Measurements from ENCODE around the gene PLAGL2.

Gene PLAGL2

GRCh38 chr20:32229251-32229747 lies 21.8 kb upstream of the PLAGL2 start:
- no peak for DNase-seq

DNA sequence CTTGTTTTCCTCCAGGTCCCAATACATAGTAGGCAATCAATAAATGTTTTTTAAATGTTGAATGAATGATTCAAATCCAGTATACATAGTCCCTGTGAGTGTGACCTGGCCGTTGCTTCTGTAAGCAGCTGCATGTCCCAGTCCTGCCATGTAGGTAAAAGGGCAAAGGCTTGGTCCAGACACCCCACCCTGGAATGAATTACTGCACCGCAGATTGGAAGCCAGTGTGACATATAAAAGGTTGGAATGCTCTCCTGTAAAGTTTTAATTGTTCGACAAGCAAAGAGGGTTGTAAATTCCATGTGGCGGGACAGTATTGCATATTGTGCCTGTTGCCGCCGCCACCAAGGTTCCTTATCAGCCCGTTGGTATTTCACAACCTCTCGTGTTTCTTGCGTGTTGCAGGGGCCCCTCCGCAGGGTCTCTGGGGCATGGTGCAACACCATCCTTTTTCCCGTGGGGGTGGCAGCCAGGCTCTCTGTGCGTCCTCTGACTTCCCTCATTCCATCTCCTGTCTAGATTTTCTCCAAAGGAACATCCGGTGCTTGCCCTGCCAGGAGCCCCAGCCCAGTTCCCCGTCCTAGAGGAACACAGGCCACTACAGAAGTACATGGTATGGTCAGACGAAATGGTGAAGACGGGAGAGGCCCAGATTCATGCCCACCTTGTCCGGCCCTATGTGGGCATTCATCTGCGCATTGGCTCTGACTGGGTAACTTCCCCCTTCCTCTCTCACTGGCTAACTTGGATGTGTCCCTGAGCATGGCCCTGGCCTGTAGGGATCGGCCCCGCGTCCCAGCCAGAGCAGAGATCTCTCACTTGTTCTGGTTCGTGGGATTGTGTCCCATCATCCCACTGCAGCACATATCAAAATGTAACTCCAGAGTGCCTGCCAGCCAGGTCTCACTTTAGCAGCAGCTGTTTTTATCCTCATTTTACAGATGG lies 20.5 kb upstream of the PLAGL2 start:
- DNase-seq = no peak

- no peak for DNase-seq
Measured at GRCh38 chr20:32227306-32227705, 19.8 kb upstream of the PLAGL2 start.

GRCh38 chr20:32226391-32226790 lies 18.8 kb upstream of the PLAGL2 start:
- DNase-seq = no peak

- DNase-seq = no peak
Measured at GRCh38 chr20:32224463-32224862, 16.9 kb upstream of the PLAGL2 start.

DNA sequence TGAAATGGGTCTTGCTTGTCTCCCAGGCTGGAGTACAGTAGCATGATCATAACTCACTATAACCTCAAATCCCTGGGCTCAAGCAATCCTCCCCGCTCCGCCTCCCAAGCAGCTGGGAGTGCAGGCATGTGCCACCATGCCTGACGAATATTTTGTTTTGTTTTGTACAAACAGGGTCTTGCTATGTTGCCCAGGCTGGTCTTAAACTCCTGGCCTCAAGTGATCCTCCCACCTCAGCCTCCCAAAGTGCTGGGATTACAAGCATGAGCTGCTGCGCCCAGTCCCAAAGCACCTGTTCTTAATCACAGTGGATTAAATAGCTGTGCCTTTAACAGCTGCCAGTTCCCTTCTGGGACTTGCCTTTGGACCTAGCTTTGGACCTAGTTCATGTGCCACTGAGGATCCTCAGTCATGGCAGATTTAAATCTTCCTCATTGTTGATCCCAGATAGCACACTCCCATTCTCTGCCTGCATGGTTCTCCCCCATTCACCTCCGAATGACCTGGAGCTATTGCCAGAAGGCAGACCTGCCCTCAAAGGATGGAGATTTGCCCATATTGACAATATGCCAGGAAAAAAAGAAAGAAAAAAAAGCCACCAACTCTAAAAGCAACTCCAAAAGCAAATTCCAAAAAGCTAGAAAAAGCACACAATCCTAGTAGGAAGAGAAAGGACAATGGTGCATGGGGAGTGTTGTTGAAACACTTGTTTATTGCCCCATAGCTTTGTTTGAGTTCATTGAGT lies 10.8 kb upstream of the PLAGL2 start:
- DNase-seq = no peak

GRCh38 chr20:32216179-32217142 lies 8.9 kb upstream of the PLAGL2 start:
- DNase-seq = no peak

- no peak for DNase-seq
Measured at GRCh38 chr20:32215729-32216128, 8.2 kb upstream of the PLAGL2 start.

GRCh38 chr20:32215147-32215546 lies 7.6 kb upstream of the PLAGL2 start:
- DNase-seq = no peak

DNA sequence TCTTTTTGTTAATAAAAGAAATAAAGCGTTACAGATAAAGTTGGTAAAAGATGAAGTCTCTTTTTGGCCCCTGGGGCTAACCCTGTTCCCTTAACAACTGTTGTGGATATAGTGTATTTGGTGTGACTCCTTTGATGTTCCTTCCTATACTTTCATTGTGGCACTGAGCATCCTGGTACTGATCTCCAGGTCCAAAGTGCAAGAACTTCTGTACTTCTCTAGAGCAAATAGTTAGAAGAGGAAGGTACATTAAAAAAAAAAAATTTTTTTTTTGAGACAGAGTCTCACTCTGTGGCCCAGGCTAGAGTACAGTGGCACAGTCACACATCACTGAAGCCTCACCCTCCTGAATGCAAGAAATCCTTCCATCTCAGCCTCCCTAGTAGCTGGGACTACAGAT lies 6.3 kb upstream of the PLAGL2 start:
- DNase-seq = no peak

GRCh38 chr20:32209850-32210605 lies 2.5 kb upstream of the PLAGL2 start:
- no peak for DNase-seq

- DNase-seq = no peak
Measured at GRCh38 chr20:32208499-32209154, 1.1 kb upstream of the PLAGL2 start.

GRCh38 chr20:32206760-32207625 lies 550 bp downstream of the PLAGL2 start:
- DNase-seq = no peak

GRCh38 chr20:32205843-32206759 lies 1.4 kb downstream of the PLAGL2 start:
- no peak for DNase-seq

GRCh38 chr20:32205110-32205842 lies 2.3 kb downstream of the PLAGL2 start:
- no peak for DNase-seq

DNA sequence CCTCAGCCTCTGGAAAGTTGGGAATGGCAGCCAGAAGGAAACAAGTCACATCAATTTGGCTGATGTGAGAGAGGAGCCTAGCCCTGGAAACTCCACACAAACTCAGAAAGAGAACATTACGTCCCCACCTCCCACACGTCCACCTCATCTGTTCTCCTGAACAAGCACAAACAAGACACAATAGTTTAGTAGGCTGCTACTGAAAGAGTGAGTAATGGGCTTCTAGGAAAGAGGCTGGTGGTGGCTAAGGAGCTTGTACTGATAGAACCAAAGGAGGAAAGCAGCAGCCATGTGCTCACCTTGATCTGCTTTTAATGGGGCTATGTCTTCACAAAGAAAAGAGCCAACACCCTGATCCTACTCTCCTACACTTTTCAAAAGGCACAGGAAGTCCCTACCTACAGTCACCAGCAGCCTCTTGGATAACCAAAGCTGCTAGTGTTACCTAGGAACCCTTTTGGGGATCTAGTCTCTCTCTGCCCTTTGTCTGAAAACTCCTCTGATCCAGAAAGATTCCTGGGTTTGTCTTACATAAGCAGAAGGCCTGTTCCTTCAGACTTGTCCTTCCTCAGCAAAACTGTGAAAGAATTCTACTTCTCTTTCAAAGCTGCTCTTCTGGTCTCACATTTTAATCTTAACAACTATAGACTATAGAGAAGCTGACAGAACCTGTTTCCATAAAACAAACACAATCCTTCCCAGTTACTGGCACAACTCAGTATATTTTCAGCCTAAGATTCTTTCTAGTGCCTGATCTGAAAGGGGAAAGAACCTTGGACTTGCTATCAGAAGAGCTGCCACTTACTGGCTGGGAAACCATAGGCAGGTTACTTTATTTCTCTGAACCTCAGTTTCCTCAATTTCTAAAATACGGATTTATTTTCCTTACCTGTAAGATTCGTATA lies 3.1 kb downstream of the PLAGL2 start:
- DNase-seq = no peak
